Activated T-cell treated with anti-CD3 and anti-CD28 coated beads for 24 hours (primary cell): ENCODE results near the gene RHOBTB3.
"Not testable (repeated sequence)": the region's sequence is repeated elsewhere in the genome, so short reads cannot be mapped to it uniquely, and the experiment has no call there.

Source experiments
- DNase-seq: peaks from one replicate; pipeline ENCODE4 v3.0.0-alpha.2; 2020; ENCODE audit warnings: low read depth

RHOBTB3 gene

DNA sequence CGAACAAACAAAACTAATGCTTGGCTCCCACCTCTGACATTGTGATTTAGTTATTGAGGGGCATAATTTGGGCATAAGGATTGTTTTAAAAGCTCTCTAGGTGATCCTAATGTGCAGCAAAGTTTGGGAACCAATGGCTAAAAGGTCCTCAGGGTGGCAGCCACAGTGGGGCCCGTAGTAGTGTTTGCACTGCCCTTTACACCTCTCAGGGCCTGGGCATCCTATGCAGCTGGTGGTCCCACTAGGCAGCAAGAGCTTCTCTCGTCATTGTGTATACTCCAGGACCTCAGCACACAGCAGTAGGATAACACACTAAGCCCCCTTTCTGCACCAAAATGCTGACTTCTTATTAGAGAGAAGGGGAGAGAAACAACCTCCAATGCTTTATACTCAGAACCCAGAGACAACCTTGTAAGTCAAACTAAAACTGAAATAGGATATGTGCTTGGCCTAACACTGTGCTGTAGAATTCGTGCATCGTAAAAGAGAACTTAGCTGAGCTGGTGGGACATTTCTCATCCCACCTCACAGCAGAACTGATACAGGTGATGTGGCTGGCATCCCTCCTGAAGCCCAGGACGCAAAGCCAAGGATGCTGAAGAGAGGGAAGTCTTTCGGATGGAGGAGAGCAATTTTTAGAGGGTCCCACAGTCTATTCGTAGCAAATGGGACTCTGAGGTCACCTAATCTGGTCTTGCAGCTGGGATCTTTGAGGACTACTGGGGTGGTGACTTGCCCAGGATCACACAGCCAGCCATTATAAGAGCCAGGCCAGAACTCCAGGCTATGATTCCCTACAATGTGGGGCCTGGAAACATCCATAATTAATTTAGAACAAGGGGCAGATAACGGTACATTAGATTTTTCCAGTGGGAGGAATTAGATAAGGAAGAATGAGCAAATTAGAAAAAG, 90.2 kb downstream of the RHOBTB3 start:
- no peak for DNase-seq

DNA sequence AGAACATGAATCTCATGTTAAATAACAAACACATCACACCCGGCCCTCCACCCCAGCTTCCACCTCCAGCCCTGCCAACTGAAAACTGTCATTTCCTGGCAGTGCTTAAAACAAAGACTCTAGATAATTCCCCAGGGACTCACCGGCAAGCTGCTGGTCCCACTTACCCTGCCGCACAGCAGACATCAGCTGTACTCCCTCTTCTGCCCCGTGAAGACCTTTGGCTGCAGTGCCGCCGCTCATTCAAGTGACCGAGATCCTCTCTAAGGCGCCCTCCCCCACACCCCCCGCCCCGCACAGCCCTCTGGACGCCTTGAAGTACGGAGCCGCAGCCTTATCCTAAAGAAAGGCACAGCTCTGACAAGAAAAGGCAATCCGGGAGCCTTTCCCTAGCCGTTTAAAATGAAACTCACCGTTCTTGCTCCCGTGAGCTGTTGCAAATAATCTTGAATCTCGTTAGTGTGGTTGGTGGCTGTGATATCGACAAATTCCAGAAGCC, 91.0 kb downstream of the RHOBTB3 start:
- no peak for DNase-seq

DNA sequence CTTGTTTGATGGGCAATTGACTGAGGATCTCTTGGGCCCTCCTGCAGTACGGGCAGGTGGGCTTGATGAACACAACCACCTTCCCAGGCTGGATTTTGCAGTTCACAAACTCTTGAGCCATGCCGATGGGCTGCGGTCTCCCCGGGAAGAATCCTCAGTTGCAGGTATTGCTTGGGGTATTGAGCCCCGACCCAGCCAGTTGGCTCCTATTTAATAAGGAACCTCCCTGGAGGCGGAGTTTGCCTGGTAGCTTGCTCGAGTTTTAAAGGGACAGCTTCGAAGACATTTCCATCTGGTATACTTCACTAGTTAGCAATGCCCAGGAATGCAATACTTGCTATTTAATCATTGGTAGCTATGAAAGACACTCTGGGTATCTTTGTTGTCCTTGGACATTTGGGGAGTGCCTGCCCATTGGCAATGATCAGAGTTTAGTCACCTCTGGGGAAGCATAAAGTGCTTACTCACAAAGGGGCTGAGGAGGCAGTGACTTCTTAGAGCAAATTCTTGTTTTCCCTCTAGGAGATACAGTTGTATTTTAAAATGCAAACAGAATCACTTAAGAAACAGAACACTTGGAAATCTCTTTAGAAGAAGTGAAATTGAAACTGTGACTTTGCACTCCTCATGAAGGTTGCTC, 91.5 kb downstream of the RHOBTB3 start, which contains the start of gene GLRX:
Gene GLRX (minus strand): TSS at position 185 of the 640 bp plus-strand sequence. CDS start 64 bp downstream, at position 121.
- peak; percentile 48 for DNase-seq

DNA sequence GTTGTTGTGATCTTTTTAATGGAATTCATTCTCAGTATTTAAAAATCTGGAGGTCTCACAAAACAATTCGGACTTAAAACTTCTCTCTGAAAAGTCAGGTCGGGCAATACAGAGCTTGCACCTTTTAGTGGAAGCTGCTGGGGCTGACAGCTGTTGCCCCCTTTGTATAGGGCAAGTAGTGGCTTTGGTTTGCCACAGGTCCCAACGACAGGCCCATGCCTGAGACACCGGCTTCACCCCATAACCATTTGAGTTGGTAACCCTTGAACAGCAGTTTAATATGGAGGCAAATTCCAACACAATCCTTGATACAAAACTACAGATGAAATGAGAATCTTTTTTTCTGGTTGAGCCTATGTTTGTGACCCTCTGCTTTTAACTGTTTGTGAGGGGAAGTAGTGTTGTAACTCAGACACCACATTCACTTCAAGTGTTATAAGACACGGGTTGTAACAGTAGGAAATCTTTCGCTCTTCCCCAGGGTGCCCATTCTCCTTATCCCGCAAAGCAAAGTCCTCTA, 92.1 kb downstream of the RHOBTB3 start:
- DNase-seq = no peak

DNA sequence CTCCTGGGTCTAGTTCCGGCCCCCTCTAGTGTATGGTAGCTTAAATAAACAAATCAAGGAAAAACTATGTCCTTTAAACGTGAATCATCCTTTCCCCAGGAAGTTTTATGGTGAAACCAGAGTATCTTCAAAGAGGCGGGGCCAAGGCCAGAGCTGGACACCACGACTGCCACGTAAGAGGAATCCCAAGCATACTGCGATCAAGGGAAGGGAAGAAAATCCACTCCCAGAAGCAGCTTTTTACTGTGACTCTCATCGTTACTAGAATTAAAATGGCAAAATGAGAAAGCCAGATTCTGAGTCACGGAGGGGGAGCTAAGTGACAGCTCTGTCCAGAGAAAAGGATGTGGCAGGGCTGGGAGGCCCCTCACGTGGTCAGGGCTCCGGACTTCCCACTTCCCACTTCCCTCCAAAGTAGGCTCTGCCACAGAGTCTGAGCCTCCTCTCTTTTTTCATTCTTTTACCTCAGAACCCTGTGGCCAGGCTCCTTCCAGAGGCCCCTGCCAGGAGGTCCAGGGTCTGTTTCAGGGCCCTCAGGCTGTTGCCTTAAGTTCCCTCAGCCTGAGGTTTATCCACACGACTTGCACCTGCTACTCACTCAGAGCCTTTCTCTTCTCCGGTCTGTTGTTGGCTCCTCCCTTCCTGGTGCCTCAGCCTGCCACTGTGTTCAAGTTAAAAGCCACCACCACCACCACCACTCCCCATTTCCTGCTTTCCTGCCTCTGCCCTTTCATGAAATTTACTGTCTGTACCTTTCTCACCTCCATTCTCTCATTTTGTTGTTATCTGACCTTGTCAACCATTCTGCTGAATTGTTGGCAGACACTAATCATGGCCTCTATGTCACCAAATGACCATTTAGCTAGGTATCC, 92.8 kb downstream of the RHOBTB3 start:
- peak; percentile 30 for DNase-seq

DNA sequence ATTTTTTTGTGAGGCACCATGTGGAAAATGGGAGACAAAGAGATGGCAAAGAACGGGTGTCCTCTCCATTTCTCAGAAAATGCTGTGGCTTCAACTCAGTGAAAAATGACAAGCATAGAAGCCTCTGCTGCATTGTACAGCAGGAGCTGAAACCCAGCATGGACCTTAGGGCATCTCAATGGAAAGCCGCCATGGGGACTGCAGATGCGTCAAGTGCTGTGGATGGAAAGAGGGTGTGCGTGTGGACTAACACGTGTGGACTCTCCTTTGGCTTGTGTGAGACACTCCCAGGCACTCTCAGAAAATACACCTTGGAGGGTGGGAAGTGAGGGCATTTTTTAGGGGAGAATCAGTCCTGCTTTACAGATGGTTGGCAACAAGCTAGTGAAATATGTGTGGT, 93.6 kb downstream of the RHOBTB3 start:
- no peak for DNase-seq

DNA sequence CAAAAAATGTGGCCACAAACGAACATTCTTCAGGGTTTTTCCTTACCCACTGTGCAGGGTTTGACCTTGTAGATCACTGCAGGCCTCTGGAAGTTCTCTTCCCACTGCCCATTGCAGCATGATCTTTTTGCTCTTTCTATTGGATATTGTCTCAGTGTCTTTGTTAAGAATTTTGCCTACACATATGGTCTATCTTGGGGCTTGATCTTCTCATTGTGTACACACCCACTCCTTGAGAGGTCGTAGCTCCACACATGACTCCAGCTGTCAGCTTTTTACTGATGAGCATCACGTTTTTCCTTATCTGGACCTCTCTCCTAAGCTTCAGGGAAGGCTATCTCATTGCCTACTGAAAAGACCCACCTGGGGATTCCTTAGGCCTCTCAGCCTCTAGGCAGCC, 94.4 kb downstream of the RHOBTB3 start:
- no peak for DNase-seq

DNA sequence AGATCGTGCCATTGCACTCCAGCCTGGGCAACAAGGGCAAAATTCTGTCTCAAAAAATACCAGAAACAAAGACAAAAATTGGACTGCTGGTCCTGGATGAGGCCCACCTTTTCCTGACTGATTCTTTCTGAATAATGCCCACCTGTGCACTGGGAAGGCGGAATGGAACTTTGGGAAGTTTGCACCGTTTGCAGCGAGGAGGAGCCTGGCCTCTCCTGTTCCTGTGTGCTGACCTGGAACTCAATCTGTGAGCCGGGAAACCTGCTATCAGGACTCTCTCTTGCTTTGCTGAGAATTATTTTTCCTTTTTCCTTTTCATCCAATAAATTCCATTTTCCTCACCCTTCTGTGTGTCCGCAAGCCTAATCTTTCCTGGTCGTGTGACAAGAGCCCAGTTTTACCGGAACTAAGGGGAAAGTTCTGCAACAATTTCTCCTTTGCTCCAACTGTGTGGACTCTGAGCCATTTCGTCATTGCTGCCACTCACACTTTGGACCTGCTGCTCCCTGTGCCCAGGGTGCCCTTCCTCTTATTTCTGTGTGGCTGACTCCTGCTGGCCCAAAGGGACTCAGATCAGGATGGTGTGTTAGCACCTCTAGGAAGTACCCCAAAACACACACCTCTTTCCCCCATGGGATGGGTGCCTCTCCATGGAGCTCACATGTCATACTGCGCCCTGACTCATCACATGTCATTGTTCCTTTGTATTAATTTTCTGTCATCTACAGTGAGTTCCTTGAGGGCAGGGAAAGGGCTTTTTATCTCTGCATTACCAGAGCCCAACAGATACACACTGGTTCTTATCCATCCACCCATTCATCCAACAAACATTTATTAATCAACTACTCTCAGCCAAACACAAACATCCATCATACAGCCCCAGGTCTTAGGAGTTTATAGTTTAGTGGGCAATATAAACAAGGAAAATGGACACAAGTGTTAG, 96.1 kb downstream of the RHOBTB3 start:
- no peak for DNase-seq

DNA sequence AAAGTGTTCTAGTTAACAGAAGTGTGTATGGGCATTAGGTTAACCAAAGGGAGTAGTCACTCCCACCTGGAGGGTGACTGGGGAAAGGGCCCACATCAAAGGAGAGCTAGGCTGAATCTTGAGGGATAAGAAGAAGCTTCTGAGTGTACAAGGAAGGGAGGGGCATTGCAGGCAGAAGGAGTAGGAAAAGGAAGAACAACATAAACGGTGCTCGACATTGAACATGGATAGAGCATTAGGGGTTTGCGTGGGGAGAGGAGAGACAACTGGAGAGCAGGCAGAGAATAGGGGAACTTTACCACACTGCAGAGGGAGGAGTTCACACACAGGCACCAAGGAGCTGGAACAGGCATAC, 96.7 kb downstream of the RHOBTB3 start:
- no peak for DNase-seq

DNA sequence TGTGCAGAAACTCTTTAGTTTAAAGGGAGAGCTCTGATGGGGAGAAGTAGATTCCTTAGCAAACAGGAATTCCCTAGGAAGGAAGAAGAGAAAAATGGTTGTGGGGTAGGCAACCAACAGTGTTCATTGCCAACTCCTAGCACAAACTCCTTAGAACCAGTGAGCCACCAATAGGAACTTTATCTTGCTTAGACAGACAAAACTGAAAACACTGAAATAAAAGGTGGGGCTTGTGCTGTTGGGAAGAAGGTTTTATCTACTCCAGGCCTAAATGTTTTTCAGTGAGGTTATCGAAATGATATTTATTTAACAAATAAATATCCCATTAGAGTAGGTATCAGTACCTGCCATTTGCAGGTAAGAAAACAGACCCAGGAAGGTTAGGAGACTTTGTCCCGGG, 99.1 kb downstream of the RHOBTB3 start:
- no peak for DNase-seq

DNA sequence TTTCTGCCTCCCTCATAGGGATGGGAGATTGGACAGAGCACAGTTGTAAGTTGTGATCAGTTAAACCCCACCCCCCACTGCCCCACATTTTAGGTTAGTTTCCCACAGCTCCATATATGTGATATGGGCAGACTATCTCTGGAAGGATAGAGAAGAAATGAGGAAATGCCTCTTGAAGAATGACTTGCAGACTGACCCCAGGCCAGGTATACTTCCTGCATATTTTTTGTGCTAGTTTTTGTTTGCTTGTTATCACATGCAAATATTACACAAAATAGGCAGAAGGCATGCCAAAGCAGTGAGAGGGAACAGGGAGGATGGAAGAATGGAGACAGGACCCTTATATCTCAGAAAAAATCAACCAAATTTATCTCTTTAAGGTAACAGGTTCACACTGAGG, 101.5 kb downstream of the RHOBTB3 start:
- no peak for DNase-seq

DNA sequence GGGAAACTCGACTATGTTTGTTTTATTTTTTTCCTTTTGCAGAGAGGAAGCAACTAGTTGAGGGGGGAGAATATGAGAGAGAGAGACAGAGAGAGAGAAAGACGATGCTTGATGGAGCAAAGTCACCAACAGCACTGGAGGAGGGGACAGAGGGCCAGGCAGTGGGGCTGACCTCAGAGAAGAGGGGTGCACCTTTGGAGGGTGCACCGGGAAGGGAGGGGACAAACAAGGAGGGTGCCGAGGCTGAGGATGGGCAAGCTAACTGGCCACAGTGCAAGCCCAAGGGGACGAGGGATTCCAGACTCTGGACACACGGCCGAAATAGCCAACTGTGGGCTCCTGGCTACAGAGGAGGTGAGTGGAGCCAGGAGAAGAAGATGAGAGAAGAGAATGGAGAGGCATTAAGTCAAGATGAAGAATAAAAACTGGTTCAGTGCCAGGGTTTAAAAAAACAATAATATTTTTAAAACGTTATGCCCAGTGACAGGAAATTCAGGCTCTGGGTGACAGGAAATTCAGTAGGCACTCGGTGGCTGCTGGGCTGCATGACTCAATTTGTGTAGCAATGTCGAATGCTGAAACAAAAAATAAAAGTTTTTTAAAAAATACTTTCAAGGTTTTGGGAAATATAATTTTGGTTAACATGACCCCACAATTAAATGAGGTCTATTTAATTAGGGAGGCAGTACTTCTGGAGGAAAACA, 104.7 kb downstream of the RHOBTB3 start:
- no peak for DNase-seq

DNA sequence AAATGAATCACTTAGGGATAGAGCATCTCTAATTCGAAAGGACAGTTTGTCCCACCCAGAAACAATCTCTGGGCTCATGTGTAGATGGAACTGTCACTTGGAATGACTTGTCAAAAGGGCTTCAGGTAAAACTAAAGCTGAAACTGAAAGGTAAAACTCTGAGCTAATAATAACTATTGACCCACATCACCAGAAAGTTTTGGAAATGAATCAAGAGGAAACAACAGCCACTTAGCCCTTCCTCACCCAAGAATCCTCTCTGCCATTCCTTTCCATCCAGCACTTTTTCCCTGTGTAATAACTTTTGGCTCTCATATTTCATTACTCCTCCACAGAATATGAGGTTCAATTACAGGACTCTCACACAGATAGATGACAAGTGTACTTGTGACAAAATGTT, 105.4 kb downstream of the RHOBTB3 start:
- no peak for DNase-seq

DNA sequence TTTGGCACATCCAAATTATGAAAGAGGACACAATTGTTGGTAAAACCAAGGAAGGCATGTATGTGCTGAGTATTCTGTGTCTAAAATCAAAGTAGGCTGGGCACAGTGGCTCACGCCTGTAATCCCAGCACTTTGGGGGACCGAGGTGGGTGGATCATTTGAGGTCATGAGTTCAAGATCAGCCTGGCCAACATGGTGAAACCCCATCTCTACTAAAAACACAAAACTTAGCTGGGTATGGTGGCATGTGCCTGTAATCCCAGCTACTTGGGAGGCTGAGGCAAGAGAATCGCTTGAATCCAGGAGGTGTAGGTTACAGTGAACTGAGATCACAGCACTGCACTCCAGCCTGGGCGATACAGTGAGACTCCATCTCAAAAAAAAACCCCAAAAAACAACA, 105.8 kb downstream of the RHOBTB3 start:
- DNase-seq = not testable (repeated sequence)

DNA sequence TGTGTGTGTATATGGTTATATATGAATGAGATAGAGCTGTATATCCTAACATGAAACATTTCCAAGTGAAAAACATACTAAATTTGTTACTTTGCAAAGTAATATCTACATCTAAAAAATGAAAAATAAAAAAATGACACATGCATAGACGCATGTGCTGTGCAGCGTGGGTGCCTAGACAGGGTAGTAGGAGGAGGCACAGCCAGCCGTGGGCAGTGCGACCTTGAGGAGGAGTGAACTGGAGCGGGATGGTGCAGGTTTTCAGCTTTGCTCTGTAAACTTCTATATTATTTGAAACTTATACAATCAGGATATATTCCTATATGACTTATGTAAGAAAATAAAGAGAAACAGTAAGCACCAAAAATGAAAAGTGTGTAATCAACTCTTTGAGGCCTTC, 106.4 kb downstream of the RHOBTB3 start:
- DNase-seq = no peak

DNA sequence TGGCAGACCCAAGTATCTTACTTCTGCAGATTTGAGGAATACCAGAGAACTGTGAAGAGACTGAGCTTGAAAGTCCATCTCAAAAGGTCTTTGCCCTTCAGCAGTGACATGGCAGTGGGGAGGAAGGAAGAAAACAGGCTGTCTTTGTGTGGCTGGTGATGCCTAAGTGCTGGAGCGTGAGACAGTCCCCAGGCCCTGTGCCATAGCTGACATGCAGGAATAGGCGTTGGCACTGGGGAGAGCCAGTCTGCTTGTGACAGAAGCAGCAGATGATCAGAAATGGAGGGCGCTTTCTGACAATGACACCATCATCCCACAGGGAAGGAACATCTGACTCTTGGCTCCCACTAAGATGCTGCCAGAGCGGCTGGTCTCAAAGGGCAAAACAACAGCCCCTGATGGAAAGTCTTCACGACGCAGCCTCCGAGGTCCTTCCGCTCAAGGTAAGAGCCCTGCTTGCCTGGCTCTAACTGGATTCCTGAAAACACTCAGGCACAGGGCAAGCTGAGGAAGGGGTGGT, 106.9 kb downstream of the RHOBTB3 start:
- DNase-seq = no peak

DNA sequence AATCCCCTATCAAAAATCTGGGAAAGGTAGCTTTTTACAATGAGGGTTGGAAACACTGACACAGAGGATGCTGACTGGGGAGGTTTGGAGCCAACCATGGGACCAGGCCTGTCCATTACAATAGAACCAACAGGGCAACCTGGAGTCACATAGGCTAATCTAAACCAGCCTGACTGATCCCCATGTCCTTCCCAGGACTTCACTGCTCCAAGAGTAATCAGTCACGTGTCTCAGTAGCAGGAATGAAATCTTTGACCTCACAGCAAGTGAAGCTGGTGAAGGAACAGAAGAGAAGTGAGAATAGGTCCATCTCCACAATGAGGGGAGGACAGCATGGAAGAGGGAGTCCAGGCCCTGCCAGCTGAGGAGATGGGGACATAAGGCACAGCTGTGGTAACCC, 107.4 kb downstream of the RHOBTB3 start:
- DNase-seq = no peak

DNA sequence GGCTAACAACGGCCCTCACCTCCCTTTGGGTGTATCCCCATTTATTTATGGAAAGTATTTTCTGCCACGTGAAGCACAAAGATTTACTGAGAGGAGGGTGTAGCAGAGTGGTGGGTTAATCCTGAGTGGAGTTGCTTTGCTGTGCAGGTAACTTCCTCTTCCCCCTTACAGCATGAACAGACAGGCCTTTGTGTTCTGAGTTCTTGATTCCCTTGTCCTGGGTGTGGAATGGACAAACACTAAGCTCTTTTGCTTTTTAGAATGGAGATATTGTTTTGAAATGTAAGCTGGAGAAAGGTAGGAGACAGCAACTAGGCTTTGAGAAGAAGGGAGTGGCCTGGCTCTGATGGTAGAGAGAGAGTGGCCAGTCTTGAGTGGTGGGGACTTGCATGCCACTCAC, 108.5 kb downstream of the RHOBTB3 start:
- no peak for DNase-seq

DNA sequence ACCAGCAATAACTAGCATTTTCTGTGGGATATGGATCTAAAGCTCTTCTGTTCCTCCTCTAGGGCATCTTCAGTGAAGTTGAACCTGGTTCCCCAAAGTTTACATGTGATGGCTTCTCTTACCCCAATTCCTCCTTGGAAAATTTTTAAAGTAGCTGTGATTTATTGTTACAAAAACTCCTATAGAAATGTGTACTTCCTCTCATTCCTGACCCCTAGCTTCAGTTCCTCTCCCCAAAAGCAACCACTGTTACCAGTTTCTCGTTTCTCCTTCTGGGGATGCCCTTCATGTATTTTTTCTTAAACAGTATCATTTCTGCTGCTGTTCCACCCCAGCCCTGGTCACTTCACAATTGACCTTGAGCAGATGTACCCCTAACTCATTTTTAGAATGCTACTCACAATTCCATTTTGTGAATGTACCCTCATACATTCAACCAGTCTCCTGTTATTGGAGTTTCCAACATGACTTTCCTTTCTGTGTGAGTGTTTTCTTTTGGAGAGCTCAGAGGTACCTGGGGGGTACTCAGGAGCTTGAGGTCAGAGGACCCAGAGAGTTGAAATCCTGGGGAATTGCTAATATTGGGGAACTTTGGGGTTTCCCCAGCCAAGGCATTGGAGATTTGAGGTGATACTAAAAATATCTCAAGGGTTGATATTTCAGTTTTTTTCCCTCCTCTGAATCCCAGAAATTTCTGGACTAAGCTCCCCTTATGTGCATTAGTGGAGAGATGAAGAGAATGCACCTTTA, 110.0 kb downstream of the RHOBTB3 start:
- DNase-seq = no peak
